GM19463 (cell line): ENCODE data around the gene STH.

Source experiments
- ATAC-seq: cut with Tn5 transposase; IDR thresholded peaks from one replicate; pipeline ENCODE4 v1.9.1; 2021; ENCODE audit warnings: mild to moderate bottlenecking, moderate library complexity; ENCODE audit not compliant: unreplicated experiment

Gene STH

GRCh38 chr17:45983614-45984310 lies 15.3 kb upstream of the STH start:
- no peak for ATAC-seq

- ATAC-seq, result no peak
Observed at GRCh38 chr17:45984368-45984767, 14.7 kb upstream of the STH start.

- no peak for ATAC-seq
Observed at GRCh38 chr17:45985447-45985846, 13.6 kb upstream of the STH start.

- no peak for ATAC-seq
Observed at GRCh38 chr17:45986056-45986455, 13.0 kb upstream of the STH start.

GRCh38 chr17:45987706-45988105 lies 11.3 kb upstream of the STH start:
- no peak for ATAC-seq

GRCh38 chr17:45989759-45990158 lies 9.3 kb upstream of the STH start:
- ATAC-seq, result no peak

GRCh38 chr17:45990886-45991285 lies 8.2 kb upstream of the STH start:
- ATAC-seq, result no peak

- ATAC-seq, result no peak
Observed at GRCh38 chr17:45991341-45991740, 7.7 kb upstream of the STH start.

- ATAC-seq, result no peak
Observed at GRCh38 chr17:45992175-45992574, 6.9 kb upstream of the STH start.

- no peak for ATAC-seq
Observed at GRCh38 chr17:45992904-45993303, 6.1 kb upstream of the STH start.

GRCh38 chr17:45993962-45994627 lies 5.0 kb upstream of the STH start:
- ATAC-seq, result no peak

- no peak for ATAC-seq
Observed at GRCh38 chr17:45994987-45995386, 4.1 kb upstream of the STH start.

- no peak for ATAC-seq
Observed at GRCh38 chr17:45995627-45996270, 3.3 kb upstream of the STH start.

GRCh38 chr17:45996282-45996937 lies 2.6 kb upstream of the STH start:
- no peak for ATAC-seq

- no peak for ATAC-seq
Observed at GRCh38 chr17:45997166-45997565, 1.9 kb upstream of the STH start.

GRCh38 chr17:45997624-45998023 lies 1.4 kb upstream of the STH start:
- no peak for ATAC-seq

- no peak for ATAC-seq
Observed at GRCh38 chr17:45999900-46000290, 845 bp downstream of the STH start.

GRCh38 chr17:46000292-46000691 lies 1.2 kb downstream of the STH start:
- ATAC-seq, result no peak

GRCh38 chr17:46000757-46001156 lies 1.7 kb downstream of the STH start:
- no peak for ATAC-seq

GRCh38 chr17:46001390-46002310 lies 2.6 kb downstream of the STH start:
- no peak for ATAC-seq
